HFFc6 (cell line): ENCODE data around the gene GABBR2. TPM values are rescaled to one million over a fixed set of nuclear protein-coding genes. Genes with fewer than 3 reads are reported as not detected.

Experiments
- DNase-seq: peaks from one replicate; pipeline ENCODE4 v3.0.0-alpha.2; 2018
- H3K27ac Mint-ChIP-seq: 2 replicates; pipeline ENCODE4 v1.8.0; 2020; ENCODE audit warnings: mild to moderate bottlenecking, mixed read lengths
- H3K27me3 Mint-ChIP-seq: 2 replicates; pipeline ENCODE4 v1.8.0; 2021; ENCODE audit warnings: mild to moderate bottlenecking, moderate library complexity, mixed read lengths; ENCODE audit not compliant: insufficient read depth
- H3K36me3 Mint-ChIP-seq: 2 replicates; pipeline ENCODE4 v1.8.0; 2021; ENCODE audit warnings: low read depth, mixed read lengths
- H3K4me1 Mint-ChIP-seq: 2 replicates; pipeline ENCODE4 v1.8.0; 2020; ENCODE audit warnings: low read depth, mixed read lengths
- H3K4me3 Mint-ChIP-seq: 2 replicates; pipeline ENCODE4 v1.8.0; 2020; ENCODE audit warnings: mild to moderate bottlenecking, moderate library complexity, mixed read lengths
- H3K9me3 Mint-ChIP-seq: 2 replicates; pipeline ENCODE4 v1.8.0; 2020; ENCODE audit warnings: mild to moderate bottlenecking, mixed read lengths
- CTCF ChIP-seq: fragments of 200-600 bp; sonication (generic); IDR thresholded peaks from 2 replicates; pipeline ENCODE4 v1.5.0; 2021; ENCODE audit warnings: antibody characterized with exemption, mild to moderate bottlenecking
- total RNA-seq, 6 experiments: library from RNA; stranded (reverse); fragmentation: NEBNext Ultra II Directional; extraction: Animal tissue kit (Norgen Biotek cat#: 25700); gene quantifications; 2 replicates in 1 of 6; 3 replicates in 5 of 6; pipeline ENCODE4 v1.2.3, GENCODE V29; 2021

GABBR2 gene
- total RNA-seq, 6 experiments from 2014 or later = 3.1 to 9.3 (median 7.6) TPM

GRCh38 chr9:98556511-98556910 lies 152.2 kb downstream of the GABBR2 start:
- Mint-ChIP-seq H3K9me3 (no peaks in the 10 kb centered on the region), H3K4me1 (peaks cover 22% of the 10 kb centered on the region), H3K4me3 (no peak overlapping the region), H3K27ac (no peak overlapping the region), H3K36me3 (no peaks in the 10 kb centered on the region), H3K27me3 (peaks cover 4% of the 10 kb centered on the region; the same call in 1 of the 2 replicates)
- no peak for TF ChIP-seq CTCF
- DNase-seq = no peak

DNA sequence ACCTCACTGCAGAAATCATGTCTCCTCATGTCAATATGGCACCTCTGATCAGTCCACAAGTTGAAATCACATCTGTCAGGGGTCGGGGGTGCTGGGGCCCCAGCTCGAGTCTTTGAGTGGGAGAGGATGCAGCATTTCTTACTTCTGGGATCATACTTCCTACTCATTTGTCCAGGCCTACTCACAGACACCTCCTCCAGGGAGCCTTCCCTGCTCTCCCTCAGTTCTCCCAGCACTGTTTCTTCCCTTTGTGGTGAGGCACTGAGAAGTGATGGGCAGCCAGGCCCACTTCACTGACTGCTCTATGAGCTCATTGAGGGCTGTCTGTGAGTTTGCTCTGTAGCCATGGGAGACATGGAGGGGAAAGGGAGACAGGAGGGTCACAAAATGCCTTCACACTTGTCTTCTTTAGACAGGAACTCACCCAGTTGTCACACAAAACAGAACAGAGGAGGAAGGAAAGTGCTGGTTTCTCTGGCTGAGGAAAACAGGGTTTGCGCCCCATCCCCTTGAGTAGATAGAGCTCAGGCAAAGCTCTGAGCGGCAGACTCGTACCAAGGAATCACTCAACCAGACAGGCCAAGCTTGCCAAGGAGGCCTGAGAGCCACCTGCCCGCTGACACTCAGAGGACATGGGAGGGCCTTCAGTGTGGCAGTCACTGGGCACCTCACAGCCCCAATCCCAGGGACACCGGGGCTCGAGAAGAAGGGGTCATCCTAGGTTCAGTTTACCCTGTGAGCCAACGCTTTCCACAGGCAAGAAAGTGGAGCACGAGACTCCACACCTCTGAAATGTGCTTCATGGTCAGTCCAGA lies 152.9 kb downstream of the GABBR2 start:
- no peak for TF ChIP-seq CTCF
- peaks cover 29% of the 10 kb centered on the region for H3K4me1 Mint-ChIP-seq
- no peak for DNase-seq
- H3K9me3 Mint-ChIP-seq = no peaks in the 10 kb centered on the region
- H3K36me3 Mint-ChIP-seq = no peaks in the 10 kb centered on the region
- peaks cover 4% of the 10 kb centered on the region; the same call in 1 of the 2 replicates for H3K27me3 Mint-ChIP-seq
- no peak overlapping the region for H3K27ac Mint-ChIP-seq
- H3K4me3 Mint-ChIP-seq = no peak overlapping the region

GRCh38 chr9:98554752-98555151 lies 154.0 kb downstream of the GABBR2 start:
- Mint-ChIP-seq H3K27ac (no peak overlapping the region), H3K4me3 (no peak overlapping the region), H3K4me1 (peaks cover 40% of the 10 kb centered on the region), H3K36me3 (no peaks in the 10 kb centered on the region), H3K9me3 (no peaks in the 10 kb centered on the region), H3K27me3 (peaks cover 4% of the 10 kb centered on the region; the same call in 1 of the 2 replicates)
- no peak for DNase-seq
- no peak for TF ChIP-seq CTCF

DNA sequence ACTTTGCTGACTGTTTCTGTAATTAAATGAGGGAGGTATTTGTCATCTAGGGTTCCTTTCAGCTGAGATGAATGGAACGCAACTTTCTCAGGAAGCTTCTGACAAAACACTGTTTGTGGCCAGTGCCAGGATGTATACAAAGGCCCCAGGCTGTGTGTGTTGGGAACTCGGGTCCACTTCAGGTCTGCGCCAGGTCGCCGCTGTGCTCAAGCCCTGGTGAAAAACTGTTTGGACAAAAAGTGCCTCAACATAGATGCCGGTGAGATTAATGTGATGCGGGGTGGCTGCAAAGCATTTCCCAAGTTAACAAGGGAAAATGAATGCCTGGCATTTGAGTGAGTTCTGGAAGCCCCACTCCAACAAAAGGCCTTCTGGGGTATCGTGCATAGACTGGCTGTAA lies 156.4 kb downstream of the GABBR2 start:
- peak; percentile 53 for DNase-seq
- peaks cover 41% of the 10 kb centered on the region for H3K4me1 Mint-ChIP-seq
- peak overlapping the region; percentile 56 for H3K4me3 Mint-ChIP-seq
- no peak for TF ChIP-seq CTCF
- no peaks in the 10 kb centered on the region for H3K36me3 Mint-ChIP-seq
- no peaks in the 10 kb centered on the region for H3K9me3 Mint-ChIP-seq
- peak overlapping the region; percentile 73 for H3K27ac Mint-ChIP-seq
- no peaks in the 10 kb centered on the region; the same call in 1 of the 2 replicates for H3K27me3 Mint-ChIP-seq

GRCh38 chr9:98551511-98552286 lies 157.0 kb downstream of the GABBR2 start:
- Mint-ChIP-seq H3K36me3 (no peaks in the 10 kb centered on the region), H3K4me3 (peak overlapping the region; percentile 56), H3K9me3 (no peaks in the 10 kb centered on the region), H3K27ac (peak overlapping the region; percentile 73), H3K27me3 (no peaks in the 10 kb centered on the region; the same call in 1 of the 2 replicates), H3K4me1 (peaks cover 43% of the 10 kb centered on the region)
- TF ChIP-seq CTCF = no peak
- DNase-seq = peak; percentile 77
